SH-SY5Y (cell line): ENCODE data around the gene ZNF835.

Source experiments
- GATA2 ChIP-seq: IDR thresholded peaks from 2 replicates; pipeline ENCODE4 v1.6.1; 2011; ENCODE audit warnings: mild to moderate bottlenecking, low read depth, low read length
- GATA3 ChIP-seq: IDR thresholded peaks from 2 replicates; pipeline ENCODE4 v1.6.1; 2011; ENCODE audit warnings: low read depth, mild to moderate bottlenecking, low read length, moderate library complexity

The ZNF835 gene

GRCh38 chr19:56678205-56678604, 6.6 kb upstream of the ZNF835 start:
- no peak for TF ChIP-seq GATA2
- TF ChIP-seq GATA3 = no peak

GRCh38 chr19:56670961-56671612, 470 bp downstream of the ZNF835 start:
- TF ChIP-seq GATA2 (no peak), GATA3 (no peak)

GRCh38 chr19:56670401-56670960, 1.1 kb downstream of the ZNF835 start:
- TF ChIP-seq GATA2 = no peak
- no peak for TF ChIP-seq GATA3

GRCh38 chr19:56668676-56669075, 2.9 kb downstream of the ZNF835 start:
- TF ChIP-seq GATA3 = no peak
- no peak for TF ChIP-seq GATA2

- TF ChIP-seq GATA2 (no peak), GATA3 (no peak)
Observed at GRCh38 chr19:56667311-56667870, 4.2 kb downstream of the ZNF835 start.

GRCh38 chr19:56664511-56664910, 7.0 kb downstream of the ZNF835 start:
- TF ChIP-seq GATA2 (no peak), GATA3 (no peak)

GRCh38 chr19:56663931-56664500, 7.5 kb downstream of the ZNF835 start:
- no peak for TF ChIP-seq GATA2
- TF ChIP-seq GATA3 = no peak

- TF ChIP-seq GATA2 = no peak
- TF ChIP-seq GATA3 = no peak
Observed at GRCh38 chr19:56661248-56661647, 10.3 kb downstream of the ZNF835 start.

GRCh38 chr19:56660381-56661107, 11.0 kb downstream of the ZNF835 start:
- TF ChIP-seq GATA3 (no peak), GATA2 (no peak)

- no peak for TF ChIP-seq GATA2
- TF ChIP-seq GATA3 = no peak
Observed at GRCh38 chr19:56654151-56654550, 17.4 kb downstream of the ZNF835 start.

- TF ChIP-seq GATA3 = no peak
- TF ChIP-seq GATA2 = no peak
Observed at GRCh38 chr19:56643460-56643955, 28.0 kb downstream of the ZNF835 start.

- TF ChIP-seq GATA2 (no peak), GATA3 (no peak)
Observed at GRCh38 chr19:56642711-56643459, 28.7 kb downstream of the ZNF835 start, which contains the start of gene SMIM17. Gene SMIM17 (plus strand): TSS chr19:56643159. CDS start chr19:56645668, 2,509 bp downstream.

GRCh38 chr19:56639217-56639616, 32.3 kb downstream of the ZNF835 start:
- TF ChIP-seq GATA2 (no peak), GATA3 (no peak)

- no peak for TF ChIP-seq GATA3
- TF ChIP-seq GATA2 = no peak
Observed at GRCh38 chr19:56637976-56638555, 33.5 kb downstream of the ZNF835 start.
